Effector memory CD8-positive, alpha-beta T cell (primary cell): ENCODE data around the gene PPP1R7.
"Not testable (repeated sequence)": the region's sequence is repeated elsewhere in the genome, so short reads cannot be mapped to it uniquely, and the experiment has no call there.

Source experiments
- ATAC-seq: fragments of 150-1000 bp; cut with Tn5 transposase; replicated peaks from 2 replicates; pipeline ENCODE4 v1.10.0; 2021; ENCODE audit warnings: mild to moderate bottlenecking, moderate library complexity
- DNase-seq, 3 experiments: peaks; one replicate each; pipeline ENCODE4 v3.0.0; 2021
- H3K27ac Mint-ChIP-seq, 2 donors: one replicate each; pipeline ENCODE4 v1.8.0; 2022; ENCODE audit warnings: mild to moderate bottlenecking in 2 of 2, mixed read lengths in 2 of 2, moderate library complexity in 2 of 2
- H3K27me3 Mint-ChIP-seq, 2 donors: one replicate each; pipeline ENCODE4 v1.8.0; 2022; ENCODE audit warnings: mixed read lengths in 2 of 2
- H3K36me3 Mint-ChIP-seq: one replicate; pipeline ENCODE4 v1.8.0; 2022; ENCODE audit warnings: mild to moderate bottlenecking, moderate library complexity, mixed read lengths; ENCODE audit not compliant: insufficient read depth
- H3K4me1 Mint-ChIP-seq, 2 donors: one replicate each; pipeline ENCODE4 v1.8.0; 2022; ENCODE audit warnings: low read depth in 2 of 2, mixed read lengths in 2 of 2
- H3K4me3 Mint-ChIP-seq, 2 donors: one replicate each; pipeline ENCODE4 v1.8.0; 2022; ENCODE audit warnings: mild to moderate bottlenecking in 2 of 2, mixed read lengths in 2 of 2, moderate library complexity in 2 of 2
- H3K9me3 Mint-ChIP-seq, 2 donors: one replicate each; pipeline ENCODE4 v1.8.0; 2022; ENCODE audit warnings: mixed read lengths in 2 of 2

PPP1R7 gene

DNA sequence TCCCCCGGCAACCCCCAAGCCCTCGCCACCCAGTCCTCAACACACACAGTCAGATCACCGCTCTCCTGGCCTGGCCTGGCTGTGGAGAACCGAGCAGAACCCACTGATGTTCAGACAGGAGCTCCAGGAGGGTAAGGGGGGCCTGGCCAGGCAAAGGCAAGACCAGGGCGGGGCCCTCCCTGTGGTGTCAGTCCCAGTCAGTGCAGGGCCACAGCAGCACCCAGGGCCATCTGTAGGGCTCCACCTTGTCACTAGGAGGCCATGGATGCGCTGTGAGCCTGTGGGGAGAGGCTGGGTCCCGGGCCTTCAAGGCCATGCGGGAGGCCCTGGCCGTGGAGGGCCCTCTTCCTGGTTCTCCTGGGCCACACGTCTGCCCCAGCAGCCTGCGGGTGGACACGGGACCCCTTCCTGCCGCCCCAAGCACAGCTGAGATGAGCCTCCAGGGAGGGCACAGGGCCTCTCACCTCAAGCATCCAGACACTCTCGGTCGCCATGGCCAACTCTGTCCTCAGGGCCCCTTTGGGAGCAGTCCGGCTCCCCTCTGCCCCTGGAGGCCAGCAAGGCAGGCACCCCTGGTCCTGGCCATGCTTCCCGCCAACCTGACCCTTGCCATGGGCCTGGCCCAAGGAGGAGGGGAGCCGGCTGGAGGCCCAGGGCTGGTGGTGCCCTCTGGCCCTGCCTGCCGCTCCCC is 40.2 kb downstream of the PPP1R7 start:
- Mint-ChIP-seq H3K4me1 (no peaks in the 10 kb centered on the region), H3K9me3 (no peaks in the 10 kb centered on the region), H3K27me3 (no peaks in the 10 kb centered on the region), H3K36me3 (no peaks in the 10 kb centered on the region), H3K4me3 (no peak overlapping the region), H3K27ac (no peak overlapping the region)
- ATAC-seq (no peak), DNase-seq (no peak)

GRCh38 chr2:241191081-241191480 is 40.8 kb downstream of the PPP1R7 start:
- DNase-seq = no peak
- ATAC-seq = no peak

GRCh38 chr2:241193271-241193670 is 43.0 kb downstream of the PPP1R7 start:
- Mint-ChIP-seq H3K4me1 (no peaks in the 10 kb centered on the region), H3K27me3 (no peaks in the 10 kb centered on the region), H3K4me3 (no peak overlapping the region), H3K27ac (no peak overlapping the region), H3K36me3 (no peaks in the 10 kb centered on the region), H3K9me3 (no peaks in the 10 kb centered on the region)
- no peak for ATAC-seq
- no peak for DNase-seq

More at GRCh38 chr2:241191081-241191480, 40.8 kb downstream of the PPP1R7 start:
- Mint-ChIP-seq H3K36me3 (no peaks in the 10 kb centered on the region), H3K4me1 (no peaks in the 10 kb centered on the region), H3K9me3 (no peaks in the 10 kb centered on the region), H3K27ac (no peak overlapping the region), H3K27me3 (no peaks in the 10 kb centered on the region), H3K4me3 (no peak overlapping the region)

- no peak overlapping the region for H3K27ac Mint-ChIP-seq
- H3K27me3 Mint-ChIP-seq = no peaks in the 10 kb centered on the region
- H3K36me3 Mint-ChIP-seq = peaks cover under 1% of the 10 kb centered on the region
- no peak for DNase-seq
- H3K9me3 Mint-ChIP-seq = no peaks in the 10 kb centered on the region
- H3K4me3 Mint-ChIP-seq = no peak overlapping the region
- no peak for ATAC-seq
- no peaks in the 10 kb centered on the region for H3K4me1 Mint-ChIP-seq
These were observed 44.5 kb downstream of the PPP1R7 start for GRCh38 chr2:241194811-241195210.

DNA sequence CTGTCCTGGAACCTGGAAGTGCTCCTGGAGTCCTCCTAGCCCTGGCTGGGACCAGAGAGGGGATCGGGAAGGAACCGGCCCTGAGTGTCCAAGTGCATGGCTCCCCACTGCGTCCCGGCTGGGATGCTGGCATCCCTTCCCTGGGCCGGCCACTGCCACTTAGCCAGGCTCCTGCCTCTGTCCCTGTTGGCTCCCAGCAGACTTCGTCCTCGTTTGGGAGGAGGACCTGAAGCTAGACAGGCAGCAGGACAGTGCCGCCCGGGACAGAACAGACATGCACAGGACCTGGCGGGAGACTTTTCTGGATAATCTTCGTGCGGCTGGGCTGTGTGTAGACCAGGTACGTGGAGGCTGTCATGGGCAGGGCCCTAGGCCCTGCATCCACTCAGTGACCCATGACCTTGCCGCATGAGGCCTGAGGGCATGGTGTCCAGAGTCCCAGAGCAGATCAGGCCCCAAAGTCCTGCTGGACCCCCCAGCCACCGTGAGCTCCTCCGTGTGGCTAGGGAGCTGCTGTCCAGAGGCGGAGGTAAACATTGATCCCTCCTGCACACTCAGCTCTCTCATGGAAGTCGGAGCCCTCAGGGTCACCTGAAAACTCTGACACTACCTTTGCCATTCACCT is 45.4 kb downstream of the PPP1R7 start:
- Mint-ChIP-seq H3K9me3 (no peaks in the 10 kb centered on the region), H3K4me1 (no peaks in the 10 kb centered on the region), H3K36me3 (peaks cover 3% of the 10 kb centered on the region), H3K4me3 (no peak overlapping the region), H3K27me3 (no peaks in the 10 kb centered on the region), H3K27ac (no peak overlapping the region)
- ATAC-seq (no peak), DNase-seq (no peak)

GRCh38 chr2:241197246-241197645 is 47.0 kb downstream of the PPP1R7 start:
- not testable (repeated sequence) for ATAC-seq, H3K9me3 Mint-ChIP-seq, H3K27ac Mint-ChIP-seq, H3K4me3 Mint-ChIP-seq, H3K27me3 Mint-ChIP-seq, H3K4me1 Mint-ChIP-seq, DNase-seq, H3K36me3 Mint-ChIP-seq

DNA sequence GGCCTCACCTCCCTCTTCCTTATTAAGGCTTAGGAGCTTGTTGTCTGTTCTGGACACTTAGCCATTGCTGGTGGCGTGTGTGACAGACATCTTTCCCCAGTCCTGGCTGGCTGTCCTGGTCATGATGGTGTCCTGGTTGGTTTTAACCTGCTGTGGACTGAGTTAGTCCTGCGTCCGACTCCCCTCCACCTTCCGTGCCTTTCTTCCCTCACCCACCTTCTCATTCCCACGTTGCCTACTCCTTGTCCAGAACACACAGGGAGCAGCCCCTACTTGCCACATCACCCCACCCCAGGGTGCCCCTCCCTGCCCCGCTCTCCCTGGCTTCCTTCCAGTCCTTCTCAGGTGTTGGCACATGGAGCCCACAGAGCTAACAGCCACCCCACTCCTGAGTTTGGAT is 47.7 kb downstream of the PPP1R7 start:
- Mint-ChIP-seq H3K27ac (no peak overlapping the region), H3K4me1 (no peaks in the 10 kb centered on the region), H3K9me3 (no peaks in the 10 kb centered on the region), H3K36me3 (peaks cover 3% of the 10 kb centered on the region), H3K4me3 (no peak overlapping the region), H3K27me3 (no peaks in the 10 kb centered on the region)
- no peak for DNase-seq
- no peak for ATAC-seq

DNA sequence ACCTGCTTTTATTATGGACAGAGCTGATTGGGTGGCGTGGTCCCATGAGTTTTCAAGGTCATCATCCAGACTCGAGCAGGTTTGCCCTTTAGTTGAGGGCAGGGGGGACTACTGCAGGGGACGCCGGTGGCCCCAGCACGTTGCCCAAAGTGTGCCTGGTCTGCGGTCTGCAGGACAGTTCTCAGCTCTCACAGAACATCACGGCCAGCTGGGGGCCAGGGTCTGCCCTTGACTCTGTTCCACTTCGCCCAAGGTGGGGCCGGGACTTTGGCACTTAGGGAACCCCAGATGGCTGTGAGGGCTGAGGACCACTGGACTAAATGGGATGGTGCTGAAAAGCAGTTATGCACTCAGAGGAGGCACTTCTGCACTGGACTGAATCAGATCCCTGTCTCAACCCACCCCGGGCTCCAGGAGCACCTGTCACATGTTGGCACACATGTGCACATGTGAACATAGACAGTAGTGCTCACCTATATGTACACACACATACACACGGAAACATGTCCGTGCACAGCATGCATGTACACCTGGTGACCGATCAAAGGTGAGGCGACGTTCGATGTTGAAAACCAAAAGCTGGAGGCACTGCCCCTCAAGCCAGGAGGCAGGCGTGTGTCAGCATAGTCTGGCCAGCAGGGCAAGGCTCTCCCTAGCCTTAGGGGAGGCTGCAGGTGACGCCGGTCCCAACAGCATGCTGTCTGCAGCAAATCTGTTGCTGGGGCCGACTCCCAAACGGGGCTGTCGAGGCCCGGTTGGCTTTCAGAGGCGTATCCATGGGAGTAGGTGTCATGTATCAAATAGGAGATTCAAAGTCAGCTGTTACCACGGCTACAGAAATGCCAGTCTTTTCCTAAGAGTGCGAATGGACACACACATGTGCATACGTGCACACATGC is 48.4 kb downstream of the PPP1R7 start:
- ATAC-seq (no peak), DNase-seq (no peak)
- H3K36me3 Mint-ChIP-seq = peaks cover 3% of the 10 kb centered on the region
- no peak overlapping the region for H3K4me3 Mint-ChIP-seq
- H3K27me3 Mint-ChIP-seq = no peaks in the 10 kb centered on the region
- H3K4me1 Mint-ChIP-seq = no peaks in the 10 kb centered on the region
- H3K27ac Mint-ChIP-seq = no peak overlapping the region
- H3K9me3 Mint-ChIP-seq = no peaks in the 10 kb centered on the region

DNA sequence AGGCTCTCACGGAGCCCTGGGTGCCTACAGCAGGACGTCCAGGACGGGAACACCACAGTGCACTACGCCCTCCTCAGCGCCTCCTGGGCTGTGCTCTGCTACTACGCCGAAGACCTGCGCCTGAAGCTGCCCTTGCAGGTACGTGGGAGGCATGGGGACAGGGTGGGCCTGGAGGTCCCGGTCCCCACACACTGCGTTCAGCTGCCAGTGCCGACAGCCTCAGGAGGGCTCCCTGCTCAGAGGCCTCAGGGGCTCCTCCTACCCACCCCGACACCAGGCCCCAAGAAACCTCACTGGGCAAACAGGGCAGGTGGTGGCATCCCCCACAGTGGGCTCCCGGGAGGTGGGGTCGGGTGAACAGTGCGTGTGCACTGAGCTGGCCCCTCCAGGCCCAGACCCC is 49.0 kb downstream of the PPP1R7 start:
- no peak for DNase-seq
- Mint-ChIP-seq H3K27me3 (no peaks in the 10 kb centered on the region), H3K4me3 (no peak overlapping the region), H3K9me3 (no peaks in the 10 kb centered on the region), H3K4me1 (no peaks in the 10 kb centered on the region), H3K27ac (no peak overlapping the region), H3K36me3 (peaks cover 3% of the 10 kb centered on the region)
- no peak for ATAC-seq

DNA sequence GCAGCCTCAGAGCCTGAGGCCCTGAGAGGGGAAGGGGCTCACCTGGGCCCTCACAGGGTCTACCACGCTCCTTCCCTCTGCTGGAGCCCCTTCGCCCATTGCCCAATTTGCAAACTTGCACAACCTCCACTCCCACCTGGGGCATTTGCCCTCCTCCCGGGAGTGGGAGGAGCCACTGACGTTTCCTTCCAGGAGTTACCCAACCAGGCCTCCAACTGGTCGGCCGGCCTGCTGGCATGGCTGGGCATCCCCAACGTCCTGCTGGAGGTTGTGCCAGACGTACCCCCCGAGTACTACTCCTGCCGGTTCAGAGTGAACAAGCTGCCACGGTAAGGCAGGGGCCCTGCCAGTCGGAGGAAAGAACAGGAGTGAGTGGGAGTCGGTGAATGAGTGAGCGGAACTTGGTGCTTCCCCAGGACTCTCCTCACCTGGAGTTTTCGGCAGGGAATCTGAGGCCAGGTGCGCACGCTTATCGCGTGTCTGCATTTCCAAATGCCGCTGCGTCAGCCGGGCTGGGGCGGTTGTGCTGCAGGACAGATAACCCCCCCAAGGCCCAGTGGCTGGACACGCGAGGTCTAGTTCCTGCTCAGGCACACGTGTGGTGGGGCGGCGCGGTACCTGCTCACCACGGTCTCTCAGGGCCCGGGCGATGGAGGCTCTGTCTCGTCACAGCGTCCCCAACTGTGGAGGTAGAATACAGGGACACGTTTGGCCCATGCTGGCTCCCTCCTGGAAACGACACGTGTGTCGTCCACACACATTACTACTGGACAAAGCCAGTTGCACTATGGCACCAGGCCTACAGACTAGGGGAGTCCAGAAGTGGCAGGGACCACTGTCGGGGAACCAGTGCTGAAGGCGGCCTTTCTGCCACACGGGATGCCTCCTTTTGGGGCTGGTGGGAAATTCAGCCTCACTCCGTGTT is 49.9 kb downstream of the PPP1R7 start:
- ATAC-seq = no peak
- peaks cover 7% of the 10 kb centered on the region for H3K36me3 Mint-ChIP-seq
- no peak overlapping the region for H3K4me3 Mint-ChIP-seq
- no peaks in the 10 kb centered on the region for H3K9me3 Mint-ChIP-seq
- no peaks in the 10 kb centered on the region for H3K4me1 Mint-ChIP-seq
- no peak for DNase-seq
- no peak overlapping the region for H3K27ac Mint-ChIP-seq
- H3K27me3 Mint-ChIP-seq = no peaks in the 10 kb centered on the region

DNA sequence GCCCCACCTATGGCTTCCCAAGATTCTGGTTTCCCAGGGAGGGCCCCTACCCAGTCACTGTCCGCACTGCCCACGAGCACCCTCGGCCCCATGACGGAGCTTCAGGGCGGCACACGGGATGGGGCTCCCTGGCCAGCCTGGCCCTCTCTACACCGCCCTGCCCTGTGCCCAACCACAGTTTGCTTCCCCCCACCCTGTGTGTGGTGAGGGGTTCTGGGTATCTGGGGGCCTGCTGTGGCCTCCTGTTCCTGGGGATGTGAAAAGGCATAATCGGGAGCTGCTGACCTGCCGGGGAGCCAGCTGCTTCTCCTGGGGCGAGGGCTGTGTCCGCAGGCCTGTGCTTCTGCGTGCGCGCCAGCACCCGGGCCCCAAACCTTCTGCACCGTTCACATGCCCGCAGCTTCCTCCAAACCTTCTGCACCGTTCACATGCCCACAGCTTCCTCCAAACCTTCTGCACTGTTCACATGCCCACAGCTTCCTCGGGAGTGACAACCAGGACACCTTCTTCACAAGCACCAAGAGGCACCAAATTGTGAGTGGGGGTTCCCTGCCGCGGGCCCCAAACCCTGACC is 50.6 kb downstream of the PPP1R7 start:
- DNase-seq (no peak), ATAC-seq (no peak)
- H3K27ac Mint-ChIP-seq = no peak overlapping the region

DNA sequence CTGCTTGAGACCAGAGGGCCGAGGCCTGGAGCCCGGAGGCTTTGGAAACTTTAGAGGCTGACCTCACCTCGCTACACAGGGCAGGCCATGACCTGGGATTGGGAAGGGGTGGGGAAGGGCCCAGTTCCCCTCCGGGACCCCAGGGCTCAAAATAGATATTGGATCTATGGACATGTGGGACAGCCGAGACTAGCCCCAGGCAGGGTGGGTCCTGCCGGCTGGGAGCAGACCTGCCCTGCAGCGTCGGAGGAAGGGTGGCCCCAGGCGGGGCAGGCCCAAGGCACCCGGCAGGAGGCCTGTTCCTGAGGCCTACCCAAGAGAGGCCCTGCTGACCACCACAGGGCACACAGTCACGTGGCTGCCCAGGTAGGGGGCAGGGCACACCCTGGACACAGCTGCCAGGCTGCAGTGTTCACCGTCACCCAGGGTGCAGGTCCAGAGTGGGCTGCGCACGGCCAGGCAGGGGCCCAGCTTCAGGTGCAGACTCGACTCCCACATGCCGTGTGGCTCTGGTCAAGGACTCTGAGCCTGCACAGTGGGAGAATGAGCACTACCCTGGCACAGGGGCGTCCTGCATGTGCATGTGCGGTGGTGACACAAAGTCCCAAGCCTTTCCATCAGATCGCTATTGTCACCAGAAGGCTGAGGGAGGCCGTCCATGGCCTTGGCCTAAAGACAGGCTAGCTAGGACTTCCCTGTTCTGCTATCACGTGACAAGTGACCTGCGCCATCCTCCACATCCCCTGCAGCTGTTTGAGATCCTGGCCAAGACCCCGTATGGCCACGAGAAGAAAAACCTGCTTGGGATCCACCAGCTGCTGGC is 51.4 kb downstream of the PPP1R7 start:
- no peaks in the 10 kb centered on the region for H3K9me3 Mint-ChIP-seq

More for the DNA sequence above, 50.6 kb downstream of the PPP1R7 start:
- Mint-ChIP-seq H3K27me3 (no peaks in the 10 kb centered on the region), H3K9me3 (no peaks in the 10 kb centered on the region), H3K4me3 (no peak overlapping the region), H3K36me3 (peaks cover 7% of the 10 kb centered on the region), H3K4me1 (no peaks in the 10 kb centered on the region)

More for the DNA sequence above, 51.4 kb downstream of the PPP1R7 start:
- no peak overlapping the region for H3K27ac Mint-ChIP-seq
- DNase-seq (no peak), ATAC-seq (no peak)
- H3K4me1 Mint-ChIP-seq = no peaks in the 10 kb centered on the region
- H3K36me3 Mint-ChIP-seq = peaks cover 7% of the 10 kb centered on the region
- H3K4me3 Mint-ChIP-seq = no peak overlapping the region
- no peaks in the 10 kb centered on the region for H3K27me3 Mint-ChIP-seq
